PC-9 (cell line): Measurements from ENCODE around the gene PKD1L1. TPM values are rescaled to one million over a fixed set of nuclear protein-coding genes. Genes with fewer than 3 reads are reported as not detected.
A peak's percentile ranks its signal among the peaks of the same experiment; 100 is the strongest.
"Not testable (repeated sequence)": the region's sequence is repeated elsewhere in the genome, so short reads cannot be mapped to it uniquely, and the experiment has no call there.

Source experiments
- BruUV-seq: library from RNA; stranded (reverse); fragments of 400-500 nt; replicated peaks from 2 replicates; lab custom pipeline; 2021; lab: Mats Ljungman, UMichigan
- CTCF ChIA-PET: fragments of 300-600 bp; sonication (Branson Sonifier 250); formaldehyde crosslinking; loops from one replicate; lab custom pipeline; 2022; ENCODE audit warnings: antibody characterized with exemption; lab: Charles Lee
- POLR2A ChIA-PET: fragments of 300-600 bp; sonication (Branson Sonifier 250); formaldehyde crosslinking; loops from one replicate; lab custom pipeline; 2022; ENCODE audit warnings: antibody characterized with exemption; ENCODE audit not compliant: unreplicated experiment; lab: Charles Lee
- DNase-seq, 2 experiments: peaks; one replicate each; pipeline versions ENCODE4 v3.0.0 to v3.0.0-alpha.2; 2015 to 2022; ENCODE audit warnings: mixed read lengths in 1 of 2
- H2AFZ ChIP-seq: fragments of 200-600 bp; sonication (generic); 2 replicates; pipeline ENCODE4 v1.8.1; 2017; ENCODE audit warnings: antibody characterized with exemption
- H3F3A ChIP-seq: fragments of 200-600 bp; sonication (generic); 2 replicates; pipeline ENCODE4 v1.8.1; 2017; ENCODE audit warnings: antibody characterized with exemption, mild to moderate bottlenecking, low read depth; ENCODE audit not compliant: insufficient read depth
- H3K27ac ChIP-seq: fragments of 200-600 bp; sonication (generic); 2 replicates; pipeline ENCODE4 v1.6.1; 2016; ENCODE audit warnings: mixed run types
- H3K27me3 ChIP-seq: fragments of 200-600 bp; sonication (generic); 2 replicates; pipeline ENCODE4 v1.6.1; 2016; ENCODE audit warnings: low read depth, mixed run types; ENCODE audit not compliant: insufficient read depth
- H3K36me3 ChIP-seq: fragments of 200-600 bp; sonication (generic); 2 replicates; pipeline ENCODE4 v1.6.1; 2016; ENCODE audit warnings: low read depth, mixed run types
- H3K4me1 ChIP-seq: fragments of 200-600 bp; sonication (generic); replicated peaks from 2 replicates; pipeline ENCODE4 v1.6.1; 2016; ENCODE audit warnings: mixed run types; ENCODE audit not compliant: insufficient read depth
- H3K4me2 ChIP-seq: fragments of 200-600 bp; sonication (generic); 2 replicates; pipeline ENCODE4 v1.6.1; 2017; ENCODE audit warnings: mixed run types
- H3K4me3 ChIP-seq: fragments of 200-600 bp; sonication (generic); 2 replicates; pipeline ENCODE4 v1.6.1; 2016; ENCODE audit warnings: mixed run types
- H3K79me2 ChIP-seq: fragments of 200-600 bp; sonication (generic); 2 replicates; pipeline ENCODE4 v1.6.1; 2017; ENCODE audit warnings: low read depth, mixed run types
- H3K9me2 ChIP-seq: fragments of 200-600 bp; sonication (generic); 2 replicates; pipeline ENCODE4 v1.8.1; 2017; ENCODE audit warnings: mild to moderate bottlenecking; ENCODE audit not compliant: insufficient read depth
- H3K9me3 ChIP-seq: fragments of 200-600 bp; sonication (generic); 2 replicates; pipeline ENCODE4 v1.8.1; 2016; ENCODE audit warnings: low read depth; ENCODE audit not compliant: insufficient read depth
- H4K20me1 ChIP-seq: fragments of 200-600 bp; sonication (generic); 2 replicates; pipeline ENCODE4 v1.8.1; 2017; ENCODE audit not compliant: insufficient read depth
- EZH2 ChIP-seq: fragments of 200-600 bp; sonication (generic); IDR thresholded peaks from 2 replicates; pipeline ENCODE4 v1.8.0; 2017; ENCODE audit warnings: antibody characterized with exemption, low read depth
- intact Hi-C: fragments of 100-400 bp; cut with micrococcal nuclease; formaldehyde crosslinking; loops from one replicate; pipeline ENCODE4 v1.10.0; 2022; ENCODE audit not compliant: unreplicated experiment
- total RNA-seq: library from RNA; stranded (reverse); gene quantifications from 2 replicates; pipeline ENCODE4 v1.2.3, GENCODE V29; 2021
- TF ChIP-seq, protein P1 (sequence below): fragments of 200-600 bp; sonication (generic); conservative IDR thresholded peaks from 2 replicates; pipeline ENCODE4 v1.6.1; 2017; ENCODE audit warnings: mixed run types, antibody characterized with exemption, mild to moderate bottlenecking, moderate library complexity

PKD1L1 gene
- total RNA-seq, 1 experiment from 2014 or later, result 0.07 TPM

DNA sequence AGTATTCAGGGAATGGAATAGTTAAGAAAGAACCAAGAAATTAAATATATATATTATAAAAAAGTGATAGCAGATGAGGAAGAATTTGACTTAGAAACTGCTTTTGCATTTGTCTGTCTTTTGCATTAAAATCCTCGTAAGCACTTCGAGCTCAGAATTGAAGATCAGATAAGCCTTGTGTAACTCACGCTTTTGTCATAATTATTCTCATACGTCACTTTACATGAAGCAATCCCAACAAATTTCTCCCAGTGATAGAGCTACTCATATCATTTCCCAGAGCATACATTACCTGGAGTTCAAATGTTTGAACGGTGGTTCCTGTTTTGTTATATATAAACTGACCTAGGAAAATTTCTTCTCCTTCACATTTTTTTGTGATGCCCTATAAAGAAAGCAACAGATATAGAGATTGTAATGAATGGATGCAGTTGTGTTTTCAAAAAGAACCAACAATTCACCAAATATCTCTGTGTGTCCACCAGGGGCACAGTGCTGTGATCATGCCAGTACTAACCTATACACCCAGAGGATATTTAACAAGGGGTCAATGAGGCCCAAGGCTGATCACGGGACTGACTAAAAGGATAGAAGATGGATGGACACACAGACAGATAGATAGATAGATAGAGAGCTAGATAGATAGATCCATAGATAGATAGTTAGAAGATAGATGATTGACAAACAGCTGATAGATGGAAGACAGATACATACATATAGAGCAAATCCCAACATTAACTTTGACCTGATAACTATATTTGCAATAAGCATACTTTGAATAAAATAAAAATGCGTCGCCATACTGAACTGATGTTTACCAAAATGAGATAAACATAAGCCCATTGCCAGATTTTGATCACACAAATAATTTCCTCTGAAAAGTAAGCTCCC lies 40.5 kb upstream of the PKD1L1 start:
- no peak for DNase-seq
- Histone ChIP-seq H3K9me2 (no peaks in the 10 kb centered on the region), H4K20me1 (no peaks in the 10 kb centered on the region), H3K4me1 (peaks cover 9% of the 10 kb centered on the region), H3K36me3 (no peaks in the 10 kb centered on the region), H3K4me3 (no peak overlapping the region), H2AFZ (no peak overlapping the region), H3K27me3 (no peaks in the 10 kb centered on the region), H3K27ac (no peak overlapping the region), H3F3A (peaks cover 12% of the 10 kb centered on the region), H3K4me2 (no peak overlapping the region), H3K79me2 (no peaks in the 10 kb centered on the region), H3K9me3 (no peaks in the 10 kb centered on the region)
- no TSS peak for BruUV-seq
- intact Hi-C loops, result no loop called here
- ChIA-PET POLR2A (no interaction called here), CTCF (interaction anchor here (0.6 to 1.0 kb wide), 3 partner anchors 106 to 1053 kb away, joined by 3 to 7 read pairs (median 4); no protein-coding TSS in a partner anchor)
- TF ChIP-seq, protein P1, sequence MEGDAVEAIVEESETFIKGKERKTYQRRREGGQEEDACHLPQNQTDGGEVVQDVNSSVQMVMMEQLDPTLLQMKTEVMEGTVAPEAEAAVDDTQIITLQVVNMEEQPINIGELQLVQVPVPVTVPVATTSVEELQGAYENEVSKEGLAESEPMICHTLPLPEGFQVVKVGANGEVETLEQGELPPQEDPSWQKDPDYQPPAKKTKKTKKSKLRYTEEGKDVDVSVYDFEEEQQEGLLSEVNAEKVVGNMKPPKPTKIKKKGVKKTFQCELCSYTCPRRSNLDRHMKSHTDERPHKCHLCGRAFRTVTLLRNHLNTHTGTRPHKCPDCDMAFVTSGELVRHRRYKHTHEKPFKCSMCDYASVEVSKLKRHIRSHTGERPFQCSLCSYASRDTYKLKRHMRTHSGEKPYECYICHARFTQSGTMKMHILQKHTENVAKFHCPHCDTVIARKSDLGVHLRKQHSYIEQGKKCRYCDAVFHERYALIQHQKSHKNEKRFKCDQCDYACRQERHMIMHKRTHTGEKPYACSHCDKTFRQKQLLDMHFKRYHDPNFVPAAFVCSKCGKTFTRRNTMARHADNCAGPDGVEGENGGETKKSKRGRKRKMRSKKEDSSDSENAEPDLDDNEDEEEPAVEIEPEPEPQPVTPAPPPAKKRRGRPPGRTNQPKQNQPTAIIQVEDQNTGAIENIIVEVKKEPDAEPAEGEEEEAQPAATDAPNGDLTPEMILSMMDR, result peak; percentile 73
- no peak for TF ChIP-seq EZH2

DNA sequence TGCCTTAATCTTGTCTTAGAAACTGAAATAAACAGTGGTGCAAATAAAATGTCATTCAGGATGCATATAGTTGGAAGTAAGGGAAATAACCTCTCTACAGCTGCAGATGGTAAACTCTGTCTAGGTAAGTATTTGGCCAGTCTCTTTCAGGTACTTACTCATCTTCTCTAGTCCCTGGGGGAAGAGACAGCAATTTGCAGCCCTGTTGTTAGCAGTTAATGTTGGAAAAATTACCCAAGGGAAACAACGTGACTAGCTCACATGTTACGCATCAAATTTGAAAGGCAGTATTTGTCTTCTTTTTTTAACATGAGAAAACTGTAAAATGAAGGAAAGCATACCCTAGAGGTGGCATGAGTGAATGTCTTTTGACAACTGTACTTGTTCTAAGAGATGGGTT lies 34.3 kb upstream of the PKD1L1 start:
- Histone ChIP-seq H3K27me3 (no peaks in the 10 kb centered on the region), H4K20me1 (no peaks in the 10 kb centered on the region), H3K4me3 (no peak overlapping the region), H3K9me2 (no peaks in the 10 kb centered on the region), H3K27ac (no peak overlapping the region), H3K36me3 (peaks cover 7% of the 10 kb centered on the region), H3K9me3 (no peaks in the 10 kb centered on the region), H3K4me2 (no peak overlapping the region), H2AFZ (no peak overlapping the region), H3K79me2 (peaks cover 13% of the 10 kb centered on the region), H3F3A (peaks cover 23% of the 10 kb centered on the region), H3K4me1 (peaks cover 11% of the 10 kb centered on the region)
- ChIA-PET POLR2A (no interaction called here), CTCF (no interaction called here)
- TF ChIP-seq EZH2, result no peak
- TF ChIP-seq, protein P1, result no peak
- intact Hi-C loops, result no loop called here
- no TSS peak for BruUV-seq
- DNase-seq, result no peak

GRCh38 chr7:47980648-47981047 lies 32.4 kb upstream of the PKD1L1 start:
- peaks cover 25% of the 10 kb centered on the region for H3K36me3 ChIP-seq
- H3K4me3 ChIP-seq, H4K20me1 ChIP-seq, POLR2A ChIA-PET, DNase-seq, H3K9me3 ChIP-seq, H3K27ac ChIP-seq, H3K4me2 ChIP-seq, BruUV-seq, H2AFZ ChIP-seq, H3K27me3 ChIP-seq, intact Hi-C loops, H3K9me2 ChIP-seq: not testable (repeated sequence)
- CTCF ChIA-PET, result interaction anchor here (0.7 kb wide), 1 partner anchor 79 kb away, joined by 11 read pairs; no protein-coding TSS in a partner anchor
- H3K4me1 ChIP-seq, result peaks cover 11% of the 10 kb centered on the region
- peaks cover 23% of the 10 kb centered on the region for H3F3A ChIP-seq
- H3K79me2 ChIP-seq, result peaks cover 22% of the 10 kb centered on the region
